ENCODE measurements around the gene STYK1.

Gene STYK1, protein sequence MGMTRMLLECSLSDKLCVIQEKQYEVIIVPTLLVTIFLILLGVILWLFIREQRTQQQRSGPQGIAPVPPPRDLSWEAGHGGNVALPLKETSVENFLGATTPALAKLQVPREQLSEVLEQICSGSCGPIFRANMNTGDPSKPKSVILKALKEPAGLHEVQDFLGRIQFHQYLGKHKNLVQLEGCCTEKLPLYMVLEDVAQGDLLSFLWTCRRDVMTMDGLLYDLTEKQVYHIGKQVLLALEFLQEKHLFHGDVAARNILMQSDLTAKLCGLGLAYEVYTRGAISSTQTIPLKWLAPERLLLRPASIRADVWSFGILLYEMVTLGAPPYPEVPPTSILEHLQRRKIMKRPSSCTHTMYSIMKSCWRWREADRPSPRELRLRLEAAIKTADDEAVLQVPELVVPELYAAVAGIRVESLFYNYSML

GRCh38 chr12:10673659-10674384, at the start of gene STYK1:
Gene STYK1 (minus strand): TSS chr12:10674052. CDS start chr12:10634618, 39,434 bp downstream.
- DNase-seq = peak in 31 of 56 donors; percentile 3 to 69 (median 12)

DNA sequence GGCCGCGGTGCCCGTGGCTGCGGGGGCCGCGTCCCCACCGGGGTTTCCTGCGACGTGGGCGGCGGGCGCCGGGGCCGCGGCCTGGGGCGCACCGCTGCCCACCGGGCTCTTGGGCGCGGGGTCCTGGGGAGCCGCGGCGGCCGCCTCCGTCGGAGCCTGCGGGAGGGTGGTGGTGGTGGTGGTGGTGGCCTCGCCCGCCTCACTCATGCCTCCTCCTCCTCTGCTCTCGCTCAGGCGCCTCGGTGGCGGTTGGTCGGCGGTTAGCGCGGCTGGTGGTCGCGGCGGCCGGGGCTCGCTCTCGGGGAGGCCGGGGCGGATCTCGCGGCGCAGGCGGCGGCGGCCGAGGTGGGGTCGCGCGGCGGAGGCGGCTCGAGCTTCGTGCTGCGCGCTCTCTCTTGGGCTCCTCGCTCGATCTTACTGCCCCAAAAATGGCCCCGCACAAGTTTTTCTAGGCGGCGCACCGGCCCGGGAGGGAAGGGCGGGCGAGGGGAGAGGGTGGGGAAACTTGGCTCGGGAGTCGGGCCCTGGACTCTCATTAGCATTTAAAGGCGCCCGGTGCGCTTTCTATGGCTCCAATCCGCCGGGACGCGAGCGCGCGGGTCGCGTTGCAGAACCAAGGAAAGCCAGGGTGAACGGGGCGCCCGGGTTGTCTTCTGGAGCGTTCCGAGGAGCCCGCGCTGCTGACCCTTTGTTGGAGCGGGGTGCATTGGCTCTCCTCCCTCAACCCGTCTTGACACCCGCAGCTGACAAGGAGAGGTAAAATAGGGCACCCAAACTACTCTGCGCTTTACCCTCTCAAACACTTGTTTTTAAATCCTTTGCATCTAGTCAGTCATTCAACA, 49.3 kb upstream of the STYK1 start, which contains the start of gene YBX3:
YBX3 (minus strand) TSS at position 419 of the 842 bp plus-strand sequence; CDS start at position 207, 212 bp downstream.
- peak in 46 of 56 donors; percentile 6 to 70 (median 42) for DNase-seq

GRCh38 chr12:10722502-10722904, 48.7 kb upstream of the STYK1 start:
- DNase-seq = peak in 7 of 56 donors; percentile 9 to 66 (median 18)

- peak in 50 of 56 donors; percentile 4 to 81 (median 50) for DNase-seq
Observed at GRCh38 chr12:10721651-10722501, 48.0 kb upstream of the STYK1 start.

GRCh38 chr12:10720974-10721650, 47.3 kb upstream of the STYK1 start:
- DNase-seq = no peak

DNA sequence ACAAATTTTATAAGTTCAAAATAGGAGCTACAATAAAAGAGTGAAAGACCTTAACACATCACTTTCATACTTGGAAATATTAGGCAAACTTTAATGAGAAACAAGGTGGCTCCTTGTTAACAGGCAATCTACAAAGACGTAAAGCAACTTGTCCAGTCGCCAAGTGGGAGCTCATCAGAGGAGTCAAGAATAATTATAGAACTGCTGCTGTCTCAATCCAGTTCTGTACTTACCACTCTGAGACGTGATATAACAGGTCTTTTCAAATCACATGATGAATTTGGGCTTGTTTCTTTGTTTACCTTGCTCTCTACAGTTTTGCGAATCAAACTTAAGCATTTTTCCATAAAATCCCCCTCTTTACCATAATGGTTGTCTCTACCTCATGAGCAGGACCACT, 45.6 kb upstream of the STYK1 start:
- DNase-seq = no peak

- no peak for DNase-seq
Observed at GRCh38 chr12:10718279-10718821, 44.5 kb upstream of the STYK1 start.

GRCh38 chr12:10717410-10717809, 43.6 kb upstream of the STYK1 start:
- DNase-seq = no peak

DNA sequence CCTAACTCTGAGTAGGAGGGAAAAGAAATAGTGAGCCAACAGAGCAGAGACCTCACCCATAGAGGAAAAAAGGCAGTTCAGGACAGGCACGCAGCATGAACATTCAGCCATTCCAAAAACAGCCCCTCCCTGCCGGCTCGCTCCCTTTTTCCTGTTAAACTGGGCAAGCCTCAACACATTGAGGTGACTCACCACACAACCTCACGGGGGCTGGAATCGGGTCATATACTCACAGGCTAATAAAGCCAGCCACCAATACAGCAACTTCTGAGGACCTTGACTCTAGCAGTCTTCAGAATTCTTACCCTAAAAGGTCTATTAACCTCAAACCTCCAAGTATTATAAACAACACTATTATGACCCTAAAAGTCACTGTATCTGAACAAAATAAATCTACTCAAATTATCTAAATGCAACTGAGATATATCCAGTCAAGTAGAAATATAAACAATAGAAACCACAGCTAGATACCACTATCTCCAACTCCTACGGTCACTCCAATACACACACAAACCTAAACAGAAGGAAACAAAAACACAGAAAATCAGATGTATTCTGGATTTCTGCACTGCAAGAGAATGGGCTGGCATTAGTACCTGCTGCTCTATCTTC, 43.0 kb upstream of the STYK1 start:
- DNase-seq = peak in 24 of 56 donors; percentile 1 to 64 (median 10)

GRCh38 chr12:10716277-10716676, 42.4 kb upstream of the STYK1 start:
- no peak for DNase-seq

DNA sequence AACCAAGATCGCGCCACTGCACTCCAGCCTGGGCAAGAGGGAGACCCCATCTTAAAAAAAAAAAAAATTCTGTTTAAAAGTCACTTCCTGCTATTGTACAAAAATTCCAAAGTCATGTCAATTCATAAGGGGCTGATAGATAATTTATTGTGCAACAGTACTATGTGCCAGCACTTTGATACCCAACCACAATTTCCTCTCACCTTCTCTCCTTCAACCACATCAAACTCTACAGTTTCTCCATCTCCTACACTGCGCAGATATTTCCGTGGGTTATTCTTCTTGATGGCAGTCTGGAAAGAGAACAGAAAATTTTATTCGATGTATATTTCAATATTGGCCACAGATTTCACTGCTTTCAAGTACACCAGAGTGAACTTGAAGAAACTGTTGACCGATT, 41.6 kb upstream of the STYK1 start:
- no peak for DNase-seq

DNA sequence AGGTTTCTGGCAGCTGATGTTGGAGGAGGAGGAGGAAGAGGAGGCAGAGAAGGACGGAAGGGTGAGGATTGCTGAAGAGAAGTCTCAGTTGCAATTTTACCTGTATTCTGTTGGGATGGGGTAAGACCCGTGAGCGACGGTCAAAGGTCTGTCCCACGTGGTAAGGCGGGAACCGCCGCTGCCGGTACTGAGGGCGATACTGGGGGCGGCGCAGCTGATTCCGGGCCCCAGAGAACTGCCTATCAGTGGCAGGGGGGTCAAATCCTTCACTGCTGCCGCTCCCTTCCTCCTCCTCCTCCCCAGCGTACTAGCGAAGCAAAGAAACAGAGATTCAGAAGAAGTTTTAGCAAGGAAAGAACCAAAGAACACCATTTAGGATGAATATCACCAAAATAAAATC, 36.0 kb upstream of the STYK1 start:
- no peak for DNase-seq

GRCh38 chr12:10708862-10709261, 35.0 kb upstream of the STYK1 start:
- no peak for DNase-seq

- no peak for DNase-seq
Observed at GRCh38 chr12:10705655-10706054, 31.8 kb upstream of the STYK1 start.

DNA sequence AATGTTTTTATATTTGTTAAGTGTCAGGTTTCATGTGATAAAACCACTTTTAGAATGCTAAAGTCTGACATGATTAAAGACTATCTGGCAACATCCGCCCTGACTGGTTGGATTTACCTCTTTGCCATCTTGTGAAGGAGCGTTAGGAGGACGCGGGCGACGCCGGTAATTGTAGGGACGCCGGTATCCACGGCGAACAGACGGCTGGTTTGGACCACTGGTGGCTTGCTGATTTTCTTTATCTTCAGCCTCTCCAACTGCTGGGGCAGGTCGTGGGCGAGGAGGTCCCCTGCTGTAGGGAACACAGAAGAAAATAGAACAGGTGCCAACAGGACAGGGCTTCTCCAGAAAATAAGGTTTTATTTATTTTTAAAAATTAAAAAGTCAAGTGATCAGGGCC, 28.0 kb upstream of the STYK1 start:
- DNase-seq = no peak

- no peak for DNase-seq
Observed at GRCh38 chr12:10701131-10701681, 27.4 kb upstream of the STYK1 start.

- DNase-seq = no peak
Observed at GRCh38 chr12:10700581-10700980, 26.7 kb upstream of the STYK1 start.

GRCh38 chr12:10697862-10698261, 24.0 kb upstream of the STYK1 start:
- DNase-seq = no peak

DNA sequence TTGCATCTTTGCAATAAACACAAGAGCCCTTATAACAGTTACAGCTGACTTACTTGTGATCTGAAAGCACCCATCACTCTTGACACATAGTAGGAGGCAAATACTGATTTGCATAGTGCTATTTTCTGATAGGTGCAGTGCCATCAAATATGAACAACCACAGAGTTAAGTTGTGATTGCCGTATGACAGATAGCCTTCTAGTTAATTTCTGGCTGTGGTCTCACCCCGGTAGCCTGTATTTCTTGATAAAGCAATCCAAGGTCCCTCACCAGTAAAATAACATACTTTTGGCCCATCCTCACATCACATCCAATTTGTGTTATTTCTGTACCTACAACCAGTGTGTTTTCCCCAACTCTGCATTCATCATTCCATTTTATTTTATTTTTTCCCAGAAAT, 23.3 kb upstream of the STYK1 start:
- no peak for DNase-seq
